ENCODE results near the gene MRPL1. TPM values are rescaled to one million over a fixed set of nuclear protein-coding genes. Genes with fewer than 3 reads are reported as not detected.

The MRPL1 gene
- total RNA-seq, 2 experiments from 2014 or later, result 22.6 to 37.4 TPM

DNA sequence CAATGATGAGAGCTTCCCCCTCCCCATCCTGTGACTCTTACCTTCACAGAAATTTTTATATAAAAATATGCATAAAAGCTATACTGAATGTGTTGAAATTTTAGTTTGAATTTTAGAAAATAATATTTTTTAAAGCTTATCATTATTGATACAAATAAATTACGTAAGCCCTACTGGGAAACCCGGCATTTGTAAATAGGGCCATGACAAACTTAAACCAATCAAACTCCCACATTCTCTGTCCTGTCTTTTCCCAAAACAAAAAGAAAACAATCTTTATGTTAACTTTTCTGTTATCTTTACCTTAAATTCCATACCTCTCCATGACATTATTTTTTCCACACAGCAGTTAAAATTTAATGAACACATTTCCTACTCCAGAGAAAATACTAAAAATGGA, 46.1 kb upstream of the MRPL1 start:
- peaks cover 64% of the 10 kb centered on the region for H3K4me1 ChIP-seq (ENCODE audit: insufficient read depth, low read length, poor library complexity, severe bottlenecking)
- CTCF ChIA-PET (ENCODE audit: unreplicated experiment), result no interaction called here
- no peak overlapping the region for H2AFZ ChIP-seq (ENCODE audit: low read length)
- peaks cover 18% of the 10 kb centered on the region; the same call in 1 of the 2 replicates for H3K9me3 ChIP-seq (ENCODE audit: low read length)
- H3K27ac ChIP-seq (ENCODE audit: low read depth, low read length, poor library complexity, severe bottlenecking), result peak overlapping the region; percentile 94
- H3K9me2 ChIP-seq (ENCODE audit: insufficient read depth, low read length), result no peaks in the 10 kb centered on the region
- H3K36me3 ChIP-seq (ENCODE audit: insufficient read depth, low read length), result peaks cover 32% of the 10 kb centered on the region
- H3K79me2 ChIP-seq (ENCODE audit: insufficient read depth, low read depth, low read length), result peaks cover 86% of the 10 kb centered on the region
- POLR2A ChIA-PET, result interaction anchor here (0.7 to 2.9 kb wide), 7 partner anchors 8 to 133 kb away, joined by 3 to 40 read pairs (median 10); no protein-coding TSS in a partner anchor
- peak overlapping the region; percentile 71 for H3K4me2 ChIP-seq (ENCODE audit: low read length)
- DNase-seq (ENCODE audit: low spot score), result no peak
- H4K20me1 ChIP-seq (ENCODE audit: insufficient read depth, low read length), result no peaks in the 10 kb centered on the region; the same call in 1 of the 2 replicates
- TF ChIP-seq, protein P1, sequence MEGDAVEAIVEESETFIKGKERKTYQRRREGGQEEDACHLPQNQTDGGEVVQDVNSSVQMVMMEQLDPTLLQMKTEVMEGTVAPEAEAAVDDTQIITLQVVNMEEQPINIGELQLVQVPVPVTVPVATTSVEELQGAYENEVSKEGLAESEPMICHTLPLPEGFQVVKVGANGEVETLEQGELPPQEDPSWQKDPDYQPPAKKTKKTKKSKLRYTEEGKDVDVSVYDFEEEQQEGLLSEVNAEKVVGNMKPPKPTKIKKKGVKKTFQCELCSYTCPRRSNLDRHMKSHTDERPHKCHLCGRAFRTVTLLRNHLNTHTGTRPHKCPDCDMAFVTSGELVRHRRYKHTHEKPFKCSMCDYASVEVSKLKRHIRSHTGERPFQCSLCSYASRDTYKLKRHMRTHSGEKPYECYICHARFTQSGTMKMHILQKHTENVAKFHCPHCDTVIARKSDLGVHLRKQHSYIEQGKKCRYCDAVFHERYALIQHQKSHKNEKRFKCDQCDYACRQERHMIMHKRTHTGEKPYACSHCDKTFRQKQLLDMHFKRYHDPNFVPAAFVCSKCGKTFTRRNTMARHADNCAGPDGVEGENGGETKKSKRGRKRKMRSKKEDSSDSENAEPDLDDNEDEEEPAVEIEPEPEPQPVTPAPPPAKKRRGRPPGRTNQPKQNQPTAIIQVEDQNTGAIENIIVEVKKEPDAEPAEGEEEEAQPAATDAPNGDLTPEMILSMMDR (conservative IDR thresholded peaks at IDR 0.05; ENCODE audit: low read length), result no peak
- TF ChIP-seq EZH2phosphoT487 (IDR thresholded peaks at IDR 0.05; ENCODE audit: borderline replicate concordance, low read depth, low read length), result no peak
- intact Hi-C loops (cut with micrococcal nuclease; ENCODE audit: unreplicated experiment), result loop anchor here (5.0 kb wide), 1 partner anchor 961 kb away; the partner anchor contains the start of gene BMP2K
- no TSS peak for BruUV-seq (replicated peaks)
- peak overlapping the region; percentile 95 for H3K4me3 ChIP-seq (ENCODE audit: low read depth, low read length, poor library complexity, severe bottlenecking)

DNA sequence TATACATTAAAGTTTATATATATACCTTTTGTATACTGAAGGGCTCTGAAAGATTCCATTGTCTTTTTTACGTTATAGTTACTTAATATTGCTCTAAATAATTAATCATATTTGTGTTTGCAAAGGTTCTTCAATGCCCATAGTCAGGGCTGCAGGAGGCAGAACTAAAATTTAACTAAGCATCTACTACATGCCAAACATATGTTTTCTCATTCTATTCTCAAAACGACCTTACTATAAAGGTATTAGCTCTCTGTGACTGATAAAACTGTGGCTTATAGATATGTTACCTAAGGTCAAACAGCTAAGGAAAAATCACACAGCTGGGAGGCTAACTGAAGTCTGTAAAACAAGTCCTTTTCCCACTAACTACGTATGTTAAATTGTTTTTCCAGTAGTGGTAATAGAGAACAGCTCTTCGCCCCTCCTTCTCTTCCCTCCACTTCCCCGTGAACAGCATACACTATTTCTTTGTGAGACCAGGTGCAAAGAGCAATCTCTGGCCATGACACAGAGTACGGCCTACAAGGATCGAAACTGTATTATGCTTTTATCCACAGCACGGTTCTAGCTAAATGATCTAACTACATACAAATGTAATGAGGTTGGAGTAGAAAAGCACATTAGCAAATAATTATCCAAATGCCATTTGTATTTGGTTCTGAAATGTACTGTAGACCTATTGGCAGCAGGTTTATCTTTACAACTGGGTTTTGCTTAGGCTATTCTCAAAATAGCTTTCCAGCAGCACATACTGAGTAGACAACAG, 45.1 kb upstream of the MRPL1 start:
- H3K4me2 ChIP-seq (ENCODE audit: low read length), result peak overlapping the region; percentile 76
- H4K20me1 ChIP-seq (ENCODE audit: insufficient read depth, low read length), result no peaks in the 10 kb centered on the region; the same call in 1 of the 2 replicates
- no TSS peak for BruUV-seq (replicated peaks)
- H2AFZ ChIP-seq (ENCODE audit: low read length), result no peak overlapping the region; the same call in 1 of the 2 replicates
- no peaks in the 10 kb centered on the region for H3K9me2 ChIP-seq (ENCODE audit: insufficient read depth, low read length)
- peaks cover 24% of the 10 kb centered on the region for H3K36me3 ChIP-seq (ENCODE audit: insufficient read depth, low read length)
- ChIA-PET POLR2A (interaction anchor here (0.6 to 2.9 kb wide), 20 partner anchors 9 to 1827 kb away, joined by 3 to 40 read pairs (median 4); partner anchors contain the start of genes MRPL1 and SDAD1), CTCF (ENCODE audit: unreplicated experiment) (interaction anchor here (0.8 to 1.3 kb wide), 5 partner anchors 9 to 93 kb away, joined by 3 to 12 read pairs (median 4); partner anchors contain the start of gene MRPL1)
- peaks cover 15% of the 10 kb centered on the region; the same call in 1 of the 2 replicates for H3K9me3 ChIP-seq (ENCODE audit: low read length)
- peak; percentile 73 for DNase-seq (ENCODE audit: low spot score)
- peak overlapping the region; percentile 94 for H3K27ac ChIP-seq (ENCODE audit: low read depth, low read length, poor library complexity, severe bottlenecking)
- TF ChIP-seq, protein P1 (conservative IDR thresholded peaks at IDR 0.05; ENCODE audit: low read length), result no peak
- no peak for TF ChIP-seq EZH2phosphoT487 (IDR thresholded peaks at IDR 0.05; ENCODE audit: borderline replicate concordance, low read depth, low read length)
- peaks cover 85% of the 10 kb centered on the region for H3K79me2 ChIP-seq (ENCODE audit: insufficient read depth, low read depth, low read length)
- peaks cover 64% of the 10 kb centered on the region for H3K4me1 ChIP-seq (ENCODE audit: insufficient read depth, low read length, poor library complexity, severe bottlenecking)
- H3K4me3 ChIP-seq (ENCODE audit: low read depth, low read length, poor library complexity, severe bottlenecking), result peak overlapping the region; percentile 95
- intact Hi-C loops (cut with micrococcal nuclease; ENCODE audit: unreplicated experiment), result loop anchor here (1.0 to 5.0 kb wide), 2 partner anchors 45 to 960 kb away; partner anchors contain the start of genes BMP2K and MRPL1
